ENCODE data around the gene IGF2R. TPM values are rescaled to one million over a fixed set of nuclear protein-coding genes. Genes with fewer than 3 reads are reported as not detected.
A peak's percentile ranks its signal among the peaks of the same experiment; 100 is the strongest.

Gene IGF2R
- total and polyA plus RNA-seq, 2 of the 13 experiments (the other 11 are each of a cell fraction or from before 2014, with no cell fraction given), result 38.3 to 70.0 TPM

DNA sequence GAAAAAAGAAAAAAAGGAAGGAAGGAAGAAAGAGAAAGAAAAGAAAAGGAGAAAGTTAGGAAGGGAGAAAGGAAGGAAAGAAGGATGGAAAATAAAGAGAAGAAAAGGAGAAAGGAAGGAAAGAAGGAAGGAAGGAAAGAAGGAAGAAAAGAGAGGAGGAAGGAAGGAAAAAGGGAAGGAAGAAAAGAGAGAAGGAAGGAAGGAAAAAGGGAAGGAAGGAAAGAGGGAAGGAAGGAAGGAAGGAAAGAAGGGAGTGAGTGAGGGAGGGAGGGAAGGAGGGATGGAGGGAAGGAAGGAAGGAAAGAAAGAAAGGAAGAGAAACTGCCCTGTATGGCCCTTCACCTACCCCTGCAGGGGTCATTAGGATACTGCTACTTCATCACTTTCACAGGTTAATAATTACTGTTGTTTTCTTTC, 12.9 kb upstream of the IGF2R start (continued):
- TF ChIP-seq, protein P1, sequence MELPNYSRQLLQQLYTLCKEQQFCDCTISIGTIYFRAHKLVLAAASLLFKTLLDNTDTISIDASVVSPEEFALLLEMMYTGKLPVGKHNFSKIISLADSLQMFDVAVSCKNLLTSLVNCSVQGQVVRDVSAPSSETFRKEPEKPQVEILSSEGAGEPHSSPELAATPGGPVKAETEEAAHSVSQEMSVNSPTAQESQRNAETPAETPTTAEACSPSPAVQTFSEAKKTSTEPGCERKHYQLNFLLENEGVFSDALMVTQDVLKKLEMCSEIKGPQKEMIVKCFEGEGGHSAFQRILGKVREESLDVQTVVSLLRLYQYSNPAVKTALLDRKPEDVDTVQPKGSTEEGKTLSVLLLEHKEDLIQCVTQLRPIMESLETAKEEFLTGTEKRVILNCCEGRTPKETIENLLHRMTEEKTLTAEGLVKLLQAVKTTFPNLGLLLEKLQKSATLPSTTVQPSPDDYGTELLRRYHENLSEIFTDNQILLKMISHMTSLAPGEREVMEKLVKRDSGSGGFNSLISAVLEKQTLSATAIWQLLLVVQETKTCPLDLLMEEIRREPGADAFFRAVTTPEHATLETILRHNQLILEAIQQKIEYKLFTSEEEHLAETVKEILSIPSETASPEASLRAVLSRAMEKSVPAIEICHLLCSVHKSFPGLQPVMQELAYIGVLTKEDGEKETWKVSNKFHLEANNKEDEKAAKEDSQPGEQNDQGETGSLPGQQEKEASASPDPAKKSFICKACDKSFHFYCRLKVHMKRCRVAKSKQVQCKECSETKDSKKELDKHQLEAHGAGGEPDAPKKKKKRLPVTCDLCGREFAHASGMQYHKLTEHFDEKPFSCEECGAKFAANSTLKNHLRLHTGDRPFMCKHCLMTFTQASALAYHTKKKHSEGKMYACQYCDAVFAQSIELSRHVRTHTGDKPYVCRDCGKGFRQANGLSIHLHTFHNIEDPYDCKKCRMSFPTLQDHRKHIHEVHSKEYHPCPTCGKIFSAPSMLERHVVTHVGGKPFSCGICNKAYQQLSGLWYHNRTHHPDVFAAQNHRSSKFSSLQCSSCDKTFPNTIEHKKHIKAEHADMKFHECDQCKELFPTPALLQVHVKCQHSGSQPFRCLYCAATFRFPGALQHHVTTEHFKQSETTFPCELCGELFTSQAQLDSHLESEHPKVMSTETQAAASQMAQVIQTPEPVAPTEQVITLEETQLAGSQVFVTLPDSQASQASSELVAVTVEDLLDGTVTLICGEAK (IDR thresholded peaks at IDR 0.05), result peak; percentile 16; the same call in 1 of the 2 replicates
- TF ChIP-seq, protein P1 (CRISPR knock-in tag; IDR thresholded peaks at IDR 0.05), result no peak
- TF ChIP-seq ZNF616 (CRISPR knock-in tag; IDR thresholded peaks at IDR 0.05; ENCODE audit: low read depth), result no peak
- TF ChIP-seq ZFP82 (CRISPR knock-in tag; IDR thresholded peaks at IDR 0.05; ENCODE audit: borderline replicate concordance), result no peak
- TF ChIP-seq FOXP1 (IDR thresholded peaks at IDR 0.05), result peak; percentile 34; the same call in 1 of the 2 replicates
- no peak for TF ChIP-seq FOXP1 (CRISPR knock-in tag; IDR thresholded peaks at IDR 0.05)
- TF ChIP-seq RXRA (CRISPR knock-in tag; IDR thresholded peaks at IDR 0.05), result no peak
- TF ChIP-seq, protein P2, sequence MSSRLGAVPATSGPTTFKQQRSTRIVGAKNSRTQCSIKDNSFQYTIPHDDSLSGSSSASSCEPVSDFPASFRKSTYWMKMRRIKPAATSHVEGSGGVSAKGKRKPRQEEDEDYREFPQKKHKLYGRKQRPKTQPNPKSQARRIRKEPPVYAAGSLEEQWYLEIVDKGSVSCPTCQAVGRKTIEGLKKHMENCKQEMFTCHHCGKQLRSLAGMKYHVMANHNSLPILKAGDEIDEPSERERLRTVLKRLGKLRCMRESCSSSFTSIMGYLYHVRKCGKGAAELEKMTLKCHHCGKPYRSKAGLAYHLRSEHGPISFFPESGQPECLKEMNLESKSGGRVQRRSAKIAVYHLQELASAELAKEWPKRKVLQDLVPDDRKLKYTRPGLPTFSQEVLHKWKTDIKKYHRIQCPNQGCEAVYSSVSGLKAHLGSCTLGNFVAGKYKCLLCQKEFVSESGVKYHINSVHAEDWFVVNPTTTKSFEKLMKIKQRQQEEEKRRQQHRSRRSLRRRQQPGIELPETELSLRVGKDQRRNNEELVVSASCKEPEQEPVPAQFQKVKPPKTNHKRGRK (CRISPR knock-in tag; IDR thresholded peaks at IDR 0.05), result 0 out of 2 replicates have a peak, but pooled peaks have one; percentile 81
- TF ChIP-seq SP2 (CRISPR knock-in tag; IDR thresholded peaks at IDR 0.05), result no peak
- TF ChIP-seq IKZF1 (IDR thresholded peaks at IDR 0.05), result 0 out of 2 replicates have a peak, but pooled peaks have one; percentile 11
- TF ChIP-seq ATM (IDR thresholded peaks at IDR 0.05; ENCODE audit: borderline replicate concordance), result peak; percentile 51; the same call in 1 of the 2 replicates
- TF ChIP-seq FOXA1 (IDR thresholded peaks at IDR 0.05), result peak; percentile 31; the same call in 1 of the 2 replicates
- no peak for TF ChIP-seq FOXA1 (CRISPR knock-in tag; IDR thresholded peaks at IDR 0.05)
- TF ChIP-seq, protein P3, sequence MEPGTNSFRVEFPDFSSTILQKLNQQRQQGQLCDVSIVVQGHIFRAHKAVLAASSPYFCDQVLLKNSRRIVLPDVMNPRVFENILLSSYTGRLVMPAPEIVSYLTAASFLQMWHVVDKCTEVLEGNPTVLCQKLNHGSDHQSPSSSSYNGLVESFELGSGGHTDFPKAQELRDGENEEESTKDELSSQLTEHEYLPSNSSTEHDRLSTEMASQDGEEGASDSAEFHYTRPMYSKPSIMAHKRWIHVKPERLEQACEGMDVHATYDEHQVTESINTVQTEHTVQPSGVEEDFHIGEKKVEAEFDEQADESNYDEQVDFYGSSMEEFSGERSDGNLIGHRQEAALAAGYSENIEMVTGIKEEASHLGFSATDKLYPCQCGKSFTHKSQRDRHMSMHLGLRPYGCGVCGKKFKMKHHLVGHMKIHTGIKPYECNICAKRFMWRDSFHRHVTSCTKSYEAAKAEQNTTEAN (CRISPR knock-in tag; conservative IDR thresholded peaks at IDR 0.05), result no peak
- peak; percentile 69 for TF ChIP-seq PCBP2 (optimal IDR thresholded peaks at IDR 0.05; ENCODE audit: low read depth, low read length, poor library complexity, severe bottlenecking)
- TF ChIP-seq ZNF605 (CRISPR knock-in tag; IDR thresholded peaks at IDR 0.05), result no peak
- no peak for TF ChIP-seq NR2C2 (CRISPR knock-in tag; IDR thresholded peaks at IDR 0.05; ENCODE audit: borderline replicate concordance)
- TF ChIP-seq HNRNPK (IDR thresholded peaks at IDR 0.05; ENCODE audit: low read depth, low read length, poor library complexity, severe bottlenecking), result peak; percentile 85
- no peak for TF ChIP-seq SP5 (CRISPR knock-in tag; IDR thresholded peaks at IDR 0.05; ENCODE audit: borderline replicate concordance, low read depth)
- TF ChIP-seq, protein P4, sequence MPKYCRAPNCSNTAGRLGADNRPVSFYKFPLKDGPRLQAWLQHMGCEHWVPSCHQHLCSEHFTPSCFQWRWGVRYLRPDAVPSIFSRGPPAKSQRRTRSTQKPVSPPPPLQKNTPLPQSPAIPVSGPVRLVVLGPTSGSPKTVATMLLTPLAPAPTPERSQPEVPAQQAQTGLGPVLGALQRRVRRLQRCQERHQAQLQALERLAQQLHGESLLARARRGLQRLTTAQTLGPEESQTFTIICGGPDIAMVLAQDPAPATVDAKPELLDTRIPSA (CRISPR knock-in tag; IDR thresholded peaks at IDR 0.05; ENCODE audit: borderline replicate concordance), result no peak

Data from HepG2 (cell line).